Measurements from ENCODE around the gene KPNB1.

DNA sequence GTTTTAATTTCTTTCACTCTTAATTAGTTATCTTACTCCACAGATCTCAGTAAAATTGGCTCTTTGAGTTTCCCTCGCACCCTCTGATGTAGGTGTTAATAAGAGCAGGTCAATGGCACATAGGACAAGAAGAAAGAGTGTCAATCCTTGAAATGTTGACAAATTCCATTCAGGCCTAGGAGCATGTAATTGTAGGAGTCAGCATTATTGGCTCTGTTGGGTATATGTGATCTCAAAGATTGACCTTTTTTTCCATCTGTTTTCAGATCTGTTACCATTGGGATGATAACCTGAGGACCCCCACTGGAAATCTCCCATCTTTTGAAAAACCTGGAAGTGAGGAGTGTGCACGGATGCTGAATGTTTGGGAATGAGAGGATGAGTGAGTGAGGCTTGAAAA is 32.4 kb downstream of the KPNB1 start:
- TF ChIP-seq, protein P1, sequence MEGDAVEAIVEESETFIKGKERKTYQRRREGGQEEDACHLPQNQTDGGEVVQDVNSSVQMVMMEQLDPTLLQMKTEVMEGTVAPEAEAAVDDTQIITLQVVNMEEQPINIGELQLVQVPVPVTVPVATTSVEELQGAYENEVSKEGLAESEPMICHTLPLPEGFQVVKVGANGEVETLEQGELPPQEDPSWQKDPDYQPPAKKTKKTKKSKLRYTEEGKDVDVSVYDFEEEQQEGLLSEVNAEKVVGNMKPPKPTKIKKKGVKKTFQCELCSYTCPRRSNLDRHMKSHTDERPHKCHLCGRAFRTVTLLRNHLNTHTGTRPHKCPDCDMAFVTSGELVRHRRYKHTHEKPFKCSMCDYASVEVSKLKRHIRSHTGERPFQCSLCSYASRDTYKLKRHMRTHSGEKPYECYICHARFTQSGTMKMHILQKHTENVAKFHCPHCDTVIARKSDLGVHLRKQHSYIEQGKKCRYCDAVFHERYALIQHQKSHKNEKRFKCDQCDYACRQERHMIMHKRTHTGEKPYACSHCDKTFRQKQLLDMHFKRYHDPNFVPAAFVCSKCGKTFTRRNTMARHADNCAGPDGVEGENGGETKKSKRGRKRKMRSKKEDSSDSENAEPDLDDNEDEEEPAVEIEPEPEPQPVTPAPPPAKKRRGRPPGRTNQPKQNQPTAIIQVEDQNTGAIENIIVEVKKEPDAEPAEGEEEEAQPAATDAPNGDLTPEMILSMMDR (IDR thresholded peaks at IDR 0.05) = no peak
- TF ChIP-seq POLR2A (IDR thresholded peaks at IDR 0.05) = no peak
